HCT116 (cell line): ENCODE data around the gene ZAR1L. TPM values are rescaled to one million over a fixed set of nuclear protein-coding genes. Genes with fewer than 3 reads are reported as not detected.

ENCODE experiments used
- ATAC-seq: fragments of 200-7000 bp; cut with Tn5 transposase; 2 replicates; pipeline ENCODE4 v1.9.1; 2020; ENCODE audit warnings: mild to moderate bottlenecking, moderate library complexity
- BruUV-seq: library from RNA; stranded (reverse); fragments of 400-500 nt; replicated peaks from 2 replicates; lab custom pipeline; 2021; lab: Mats Ljungman, UMichigan
- CTCF ChIA-PET: fragments of 300-600 bp; sonication (Branson Sonifier 250); formaldehyde crosslinking; loops from one replicate; lab custom pipeline; 2021; ENCODE audit warnings: antibody characterized with exemption; lab: Charles Lee
- POLR2A ChIA-PET: fragments of 300-600, 350-600 bp; sonication (Branson Sonifier 250); formaldehyde crosslinking; loops from one replicate; lab custom pipeline; 2021; ENCODE audit warnings: antibody characterized with exemption; lab: Charles Lee
- RAD21 ChIA-PET, 2 experiments: fragments of 300-600 bp; sonication (Branson Sonifier 250); formaldehyde crosslinking; loops; one replicate each; lab custom pipeline; 2023; ENCODE audit warnings: low total read pairs in 2 of 2; ENCODE audit not compliant: uncharacterized antibody in 2 of 2, unreplicated experiment in 2 of 2, low non-redundant PET in 1 of 2; lab: Charles Lee
- DNase-seq: peaks from one replicate; pipeline ENCODE4 v3.0.0-alpha.2; 2010; ENCODE audit warnings: low read depth, low spot score
- H2AFZ ChIP-seq: fragments of 200-600 bp; shearing (Covaris generic), sonication (generic); 2 replicates; pipeline ENCODE4 v1.6.1; 2017; ENCODE audit warnings: low read depth, mixed run types, mixed read lengths, antibody characterized with exemption, low read length; ENCODE audit not compliant: poor library complexity, severe bottlenecking
- H3K27ac ChIP-seq: 2 replicates; pipeline ENCODE4 v1.5.1; 2012; ENCODE audit warnings: low read depth, low read length
- H3K27me3 ChIP-seq: fragments of 200-600 bp; sonication (generic); 2 replicates; pipeline ENCODE4 v1.6.1; 2016; ENCODE audit warnings: mixed run types, low read length, mixed read lengths; ENCODE audit not compliant: insufficient read depth
- H3K36me3 ChIP-seq, 2 experiments: fragments of 200-500 bp in 1 of 2; fragments of 200-600 bp in 1 of 2; sonication (Bioruptor generic) in 1 of 2; sonication (generic) in 1 of 2; 2 replicates each; pipeline versions ENCODE4 v1.5.1 to v1.6.1; 2014 to 2016; ENCODE audit warnings: low read length in 2 of 2, inconsistent platforms in 1 of 2, mixed read lengths in 1 of 2, mixed run types in 1 of 2; ENCODE audit not compliant: insufficient read depth in 2 of 2, control insufficient read depth in 1 of 2
- H3K4me1 ChIP-seq, 2 experiments: fragments of 200-600 bp in 1 of 2; sonication (generic) in 1 of 2; 2 replicates each; pipeline versions ENCODE4 v1.5.1 to v1.6.1; 2012 to 2017; ENCODE audit warnings: low read length in 2 of 2, inconsistent platforms in 1 of 2, mild to moderate bottlenecking in 1 of 2, mixed read lengths in 1 of 2, mixed run types in 1 of 2, moderate library complexity in 1 of 2; ENCODE audit not compliant: insufficient read depth in 2 of 2, control insufficient read depth in 1 of 2
- H3K4me2 ChIP-seq: fragments of 200-600 bp; sonication (generic); 2 replicates; pipeline ENCODE4 v1.6.1; 2017; ENCODE audit warnings: mixed run types, low read length, mixed read lengths
- H3K4me3 ChIP-seq, 2 experiments: fragments of 200-600 bp in 1 of 2; sonication (generic) in 1 of 2; replicated peaks in 1 of 2; 2 replicates each; pipeline ENCODE4 v1.5.1; 2011 to 2016; ENCODE audit warnings: low read length in 2 of 2, control low read depth in 1 of 2, low read depth in 1 of 2, mild to moderate bottlenecking in 1 of 2, mixed read lengths in 1 of 2, mixed run types in 1 of 2
- H3K79me2 ChIP-seq: fragments of 200-600 bp; sonication (generic); 2 replicates; pipeline ENCODE4 v1.6.1; 2017; ENCODE audit warnings: mild to moderate bottlenecking, mixed run types, low read length, moderate library complexity, mixed read lengths; ENCODE audit not compliant: insufficient read depth
- H3K9ac ChIP-seq: fragments of 200-600 bp; sonication (generic); 2 replicates; pipeline ENCODE4 v1.6.1; 2016; ENCODE audit warnings: low read length, mixed read lengths
- H3K9me2 ChIP-seq: fragments of 200-600 bp; sonication (generic), shearing (Covaris generic); 2 replicates; pipeline ENCODE4 v1.6.1; 2017; ENCODE audit warnings: mixed run types, mild to moderate bottlenecking, moderate library complexity; ENCODE audit not compliant: insufficient read depth
- H3K9me3 ChIP-seq, 2 experiments: fragments of 200-500 bp in 1 of 2; fragments of 200-600 bp in 1 of 2; sonication (Bioruptor generic) in 1 of 2; sonication (generic) in 1 of 2; 2 replicates each; pipeline ENCODE4 v1.6.1; 2014 to 2017; ENCODE audit warnings: low read length in 2 of 2, mixed read lengths in 2 of 2, inconsistent platforms in 1 of 2, low read depth in 1 of 2, mild to moderate bottlenecking in 1 of 2, mixed run types in 1 of 2, moderate library complexity in 1 of 2; ENCODE audit not compliant: control insufficient read depth in 1 of 2, insufficient read depth in 1 of 2
- H4K20me1 ChIP-seq: fragments of 200-600 bp; sonication (generic), shearing (Covaris generic); 2 replicates; pipeline ENCODE4 v1.6.1; 2017; ENCODE audit warnings: mixed run types, mild to moderate bottlenecking, moderate library complexity; ENCODE audit not compliant: insufficient read depth
- CBX3 ChIP-seq: IDR thresholded peaks from 2 replicates; pipeline ENCODE4 v1.6.1; 2012; ENCODE audit warnings: low read depth
- CEBPB ChIP-seq: IDR thresholded peaks from 2 replicates; pipeline ENCODE4 v1.6.1; 2012; ENCODE audit warnings: low read depth
- ELF1 ChIP-seq: IDR thresholded peaks from 2 replicates; pipeline ENCODE4 v1.6.1; 2012; ENCODE audit warnings: low read depth, borderline replicate concordance
- EZH2 ChIP-seq: fragments of 200-600 bp; sonication (generic); IDR thresholded peaks from 2 replicates; pipeline ENCODE4 v1.6.1; 2017; ENCODE audit warnings: antibody characterized with exemption, mixed run types
- EZH2phosphoT487 ChIP-seq: fragments of 200-600 bp; IDR thresholded peaks from 2 replicates; pipeline ENCODE4 v1.6.1; 2018; ENCODE audit warnings: antibody characterized with exemption, borderline replicate concordance
- FOSL1 ChIP-seq: IDR thresholded peaks from 2 replicates; pipeline ENCODE4 v1.6.1; 2012; ENCODE audit warnings: low read depth
- JUND ChIP-seq: IDR thresholded peaks from 2 replicates; pipeline ENCODE4 v1.6.1; 2012
- REST ChIP-seq: IDR thresholded peaks from 2 replicates; pipeline ENCODE4 v1.6.1; 2012; ENCODE audit warnings: low read depth
- SP1 ChIP-seq: IDR thresholded peaks from 2 replicates; pipeline ENCODE4 v1.6.1; 2012; ENCODE audit warnings: low read depth
- TCF7L2 ChIP-seq: IDR thresholded peaks from 2 replicates; pipeline ENCODE4 v1.7.0; 2011; ENCODE audit warnings: borderline replicate concordance, inconsistent platforms; ENCODE audit not compliant: insufficient read depth, insufficient read length; ENCODE audit errors: extremely low read depth
- YY1 ChIP-seq: IDR thresholded peaks from 2 replicates; pipeline ENCODE4 v1.6.1; 2011; ENCODE audit warnings: low read length, low read depth, moderate library complexity, mild to moderate bottlenecking; ENCODE audit not compliant: insufficient replicate concordance; ENCODE audit errors: extremely low read depth
- ZNF274 ChIP-seq: fragments of 200-500 bp; sonication (Bioruptor generic); IDR thresholded peaks from 2 replicates; pipeline ENCODE4 v1.6.1; 2014; ENCODE audit warnings: mild to moderate bottlenecking, low read depth, low read length, inconsistent platforms
- intact Hi-C: fragments of 100-400 bp; cut with micrococcal nuclease; formaldehyde crosslinking; loops from 2 replicates; pipeline ENCODE4 v1.10.0; 2022
- total RNA-seq: library from RNA; stranded (reverse); gene quantifications from one replicate; pipeline ENCODE4 v1.2.1, GENCODE V29; 2021; ENCODE audit not compliant: unreplicated experiment
- TF ChIP-seq, protein P1 (sequence below): IDR thresholded peaks from 2 replicates; pipeline ENCODE4 v1.6.1; 2011; ENCODE audit warnings: mild to moderate bottlenecking, low read length, moderate library complexity; ENCODE audit not compliant: insufficient replicate concordance; ENCODE audit errors: extremely low read depth
- TF ChIP-seq, protein P2 (sequence below): IDR thresholded peaks from 2 replicates; pipeline ENCODE4 v1.6.1; 2012
- TF ChIP-seq, protein P3 (sequence below): IDR thresholded peaks from 2 replicates; pipeline ENCODE4 v1.6.1; 2012

The ZAR1L gene
- total RNA-seq, 1 experiment from 2014 or later, result 0.15 TPM

GRCh38 chr13:32262619-32263018 is 52.5 kb downstream of the ZAR1L start:
- no peak for ATAC-seq
- Histone ChIP-seq H4K20me1 (no peaks in the 10 kb centered on the region), H3K4me3 (no peak overlapping the region), H2AFZ (no peak overlapping the region), H3K27me3 (no peaks in the 10 kb centered on the region), H3K9me3 (no peaks in the 10 kb centered on the region), H3K9ac (no peak overlapping the region), H3K9me2 (no peaks in the 10 kb centered on the region), H3K4me1 (peaks cover 10 to 14% of the 10 kb centered on the region in 2 experiments; a peak in 3 of 4 replicates), H3K36me3 (no peaks in the 10 kb centered on the region), H3K4me2 (no peak overlapping the region), H3K27ac (no peak overlapping the region), H3K79me2 (no peaks in the 10 kb centered on the region)
- RAD21 ChIA-PET, result no interaction called here
- CTCF ChIA-PET, result no interaction called here
- DNase-seq, result no peak
- BruUV-seq, result no TSS peak
- POLR2A ChIA-PET, result interaction anchor here (0.7 kb wide), 1 partner anchor 53 kb away, joined by 3 read pairs; no protein-coding TSS in a partner anchor
- intact Hi-C loops, result no loop called here
- TF ChIP-seq EZH2, result no peak
- TF ChIP-seq, protein P1, sequence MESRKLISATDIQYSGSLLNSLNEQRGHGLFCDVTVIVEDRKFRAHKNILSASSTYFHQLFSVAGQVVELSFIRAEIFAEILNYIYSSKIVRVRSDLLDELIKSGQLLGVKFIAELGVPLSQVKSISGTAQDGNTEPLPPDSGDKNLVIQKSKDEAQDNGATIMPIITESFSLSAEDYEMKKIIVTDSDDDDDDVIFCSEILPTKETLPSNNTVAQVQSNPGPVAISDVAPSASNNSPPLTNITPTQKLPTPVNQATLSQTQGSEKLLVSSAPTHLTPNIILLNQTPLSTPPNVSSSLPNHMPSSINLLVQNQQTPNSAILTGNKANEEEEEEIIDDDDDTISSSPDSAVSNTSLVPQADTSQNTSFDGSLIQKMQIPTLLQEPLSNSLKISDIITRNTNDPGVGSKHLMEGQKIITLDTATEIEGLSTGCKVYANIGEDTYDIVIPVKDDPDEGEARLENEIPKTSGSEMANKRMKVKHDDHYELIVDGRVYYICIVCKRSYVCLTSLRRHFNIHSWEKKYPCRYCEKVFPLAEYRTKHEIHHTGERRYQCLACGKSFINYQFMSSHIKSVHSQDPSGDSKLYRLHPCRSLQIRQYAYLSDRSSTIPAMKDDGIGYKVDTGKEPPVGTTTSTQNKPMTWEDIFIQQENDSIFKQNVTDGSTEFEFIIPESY, result no peak
- no peak for TF ChIP-seq FOSL1
- TF ChIP-seq, protein P2, sequence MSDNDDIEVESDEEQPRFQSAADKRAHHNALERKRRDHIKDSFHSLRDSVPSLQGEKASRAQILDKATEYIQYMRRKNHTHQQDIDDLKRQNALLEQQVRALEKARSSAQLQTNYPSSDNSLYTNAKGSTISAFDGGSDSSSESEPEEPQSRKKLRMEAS, result no peak
- TF ChIP-seq ELF1, result no peak
- TF ChIP-seq JUND, result no peak
- TF ChIP-seq ZNF274, result no peak
- TF ChIP-seq CBX3, result no peak
- TF ChIP-seq REST, result no peak
- TF ChIP-seq, protein P3, sequence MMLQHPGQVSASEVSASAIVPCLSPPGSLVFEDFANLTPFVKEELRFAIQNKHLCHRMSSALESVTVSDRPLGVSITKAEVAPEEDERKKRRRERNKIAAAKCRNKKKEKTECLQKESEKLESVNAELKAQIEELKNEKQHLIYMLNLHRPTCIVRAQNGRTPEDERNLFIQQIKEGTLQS, result no peak
- no peak for TF ChIP-seq YY1
- TF ChIP-seq EZH2phosphoT487, result no peak
- no peak for TF ChIP-seq TCF7L2
- TF ChIP-seq CEBPB, result no peak
- no peak for TF ChIP-seq SP1
